ENCODE results near the gene RPL9. TPM values are rescaled to one million over a fixed set of nuclear protein-coding genes. Genes with fewer than 3 reads are reported as not detected.

Gene RPL9
- total and polyA plus RNA-seq, 2 of the 8 experiments (the other 6 are each of a cell fraction or from before 2014, with no cell fraction given): 1,161 to 1,184 TPM

- TF ChIP-seq SRF (IDR thresholded peaks at IDR 0.05; ENCODE audit: low read depth, low read length) (no peak), POLR2AphosphoS5 (IDR thresholded peaks at IDR 0.05; ENCODE audit: low read depth, low read length) (peak; percentile 25), JUN (IDR thresholded peaks at IDR 0.05; ENCODE audit: low read depth, low read length) (no peak), JUND (IDR thresholded peaks at IDR 0.05; ENCODE audit: low read length) (no peak), E2F6 (IDR thresholded peaks at IDR 0.05) (peak; percentile 66), BCL11A (IDR thresholded peaks at IDR 0.05; ENCODE audit: low read depth in 2 of 2, low read length in 2 of 2) (no peak), RFX5 (IDR thresholded peaks at IDR 0.05; ENCODE audit: borderline replicate concordance, low read depth, low read length) (0 out of 2 replicates have a peak, but pooled peaks have one; percentile 28), USF2 (IDR thresholded peaks at IDR 0.05; ENCODE audit: low read length) (no peak), CTCF (IDR thresholded peaks at IDR 0.05; ENCODE audit: control extremely low read depth in 1 of 3, insufficient read depth in 1 of 3, low read depth in 1 of 3, low read length in 3 of 3) (peak; percentile 38 to 53 (median 52)), TCF12 (IDR thresholded peaks at IDR 0.05; ENCODE audit: low read depth, low read length) (no peak), GABPA (IDR thresholded peaks at IDR 0.05; ENCODE audit: borderline replicate concordance, insufficient read depth, low read length) (no peak), RXRA (IDR thresholded peaks at IDR 0.05; ENCODE audit: insufficient read depth, low read depth, low read length) (no peak), EZH2 (IDR thresholded peaks at IDR 0.05; ENCODE audit: low read depth, low read length, severe bottlenecking) (no peak), CREB1 (IDR thresholded peaks at IDR 0.05) (peak; percentile 86), TAF1 (IDR thresholded peaks at IDR 0.05; ENCODE audit: low read depth, low read length) (peak; percentile 48; the same call in 1 of the 2 replicates), MAFK (IDR thresholded peaks at IDR 0.05; ENCODE audit: low read depth, low read length) (no peak), KDM5A (IDR thresholded peaks at IDR 0.05; ENCODE audit: low read length) (no peak), MAX (IDR thresholded peaks at IDR 0.05) (peak; percentile 88), RNF2 (IDR thresholded peaks at IDR 0.05; ENCODE audit: borderline replicate concordance, low read depth, low read length, missing control alignments, poor library complexity, severe bottlenecking) (no peak), FOSL1 (IDR thresholded peaks at IDR 0.05; ENCODE audit: insufficient read depth, low read depth, low read length) (no peak)
Measured at GRCh38 chr4:39446842-39447573, 11.7 kb downstream of the RPL9 start (continued).

All from H1 (cell line).